ENCODE results near the gene PTGR2. TPM values are rescaled to one million over a fixed set of nuclear protein-coding genes. Genes with fewer than 3 reads are reported as not detected.

The PTGR2 gene
- 10 to 100 TPM in 1 of 4 donors, 1 to 10 TPM in 3; 1.8 to 10.7 (median 6.2) TPM for total RNA-seq

- H3K4me1 ChIP-seq, result peaks cover 4 to 36% (median 13%) of the 10 kb centered on the region in 3 donors
- 2 to 5% methylated on average over 16 to 26 of the region's 51 CpGs for WGBS, 2 donors
- H3K27ac ChIP-seq, result peak within 1 kb of the TSS; percentile 89 to 95 (median 93)
- H3K9me3 ChIP-seq, result no peaks in the 10 kb centered on the region
- peak within 1 kb of the TSS; percentile 43 to 70 (median 56) for H3K4me3 ChIP-seq
- DNase-seq, result peak; percentile 38
- no peaks in the 10 kb centered on the region for H3K27me3 ChIP-seq
- intact Hi-C loops (cut with DNase I), result no loop called here
- TF ChIP-seq, protein P1, sequence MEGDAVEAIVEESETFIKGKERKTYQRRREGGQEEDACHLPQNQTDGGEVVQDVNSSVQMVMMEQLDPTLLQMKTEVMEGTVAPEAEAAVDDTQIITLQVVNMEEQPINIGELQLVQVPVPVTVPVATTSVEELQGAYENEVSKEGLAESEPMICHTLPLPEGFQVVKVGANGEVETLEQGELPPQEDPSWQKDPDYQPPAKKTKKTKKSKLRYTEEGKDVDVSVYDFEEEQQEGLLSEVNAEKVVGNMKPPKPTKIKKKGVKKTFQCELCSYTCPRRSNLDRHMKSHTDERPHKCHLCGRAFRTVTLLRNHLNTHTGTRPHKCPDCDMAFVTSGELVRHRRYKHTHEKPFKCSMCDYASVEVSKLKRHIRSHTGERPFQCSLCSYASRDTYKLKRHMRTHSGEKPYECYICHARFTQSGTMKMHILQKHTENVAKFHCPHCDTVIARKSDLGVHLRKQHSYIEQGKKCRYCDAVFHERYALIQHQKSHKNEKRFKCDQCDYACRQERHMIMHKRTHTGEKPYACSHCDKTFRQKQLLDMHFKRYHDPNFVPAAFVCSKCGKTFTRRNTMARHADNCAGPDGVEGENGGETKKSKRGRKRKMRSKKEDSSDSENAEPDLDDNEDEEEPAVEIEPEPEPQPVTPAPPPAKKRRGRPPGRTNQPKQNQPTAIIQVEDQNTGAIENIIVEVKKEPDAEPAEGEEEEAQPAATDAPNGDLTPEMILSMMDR (IDR thresholded peaks at IDR 0.05), result peak in 4 of 6 experiments; percentile 9 to 41 (median 26)
- TF ChIP-seq POLR2A (IDR thresholded peaks at IDR 0.05), result peak in 3 of 4 donors; percentile 16 to 87 (median 79)
- no peaks in the 10 kb centered on the region for H3K36me3 ChIP-seq
Measured at GRCh38 chr14:73851567-73852382, at the start of gene PTGR2. PTGR2 (plus strand) TSS chr14:73851831; CDS start chr14:73858863, 7,032 bp downstream.

DNA sequence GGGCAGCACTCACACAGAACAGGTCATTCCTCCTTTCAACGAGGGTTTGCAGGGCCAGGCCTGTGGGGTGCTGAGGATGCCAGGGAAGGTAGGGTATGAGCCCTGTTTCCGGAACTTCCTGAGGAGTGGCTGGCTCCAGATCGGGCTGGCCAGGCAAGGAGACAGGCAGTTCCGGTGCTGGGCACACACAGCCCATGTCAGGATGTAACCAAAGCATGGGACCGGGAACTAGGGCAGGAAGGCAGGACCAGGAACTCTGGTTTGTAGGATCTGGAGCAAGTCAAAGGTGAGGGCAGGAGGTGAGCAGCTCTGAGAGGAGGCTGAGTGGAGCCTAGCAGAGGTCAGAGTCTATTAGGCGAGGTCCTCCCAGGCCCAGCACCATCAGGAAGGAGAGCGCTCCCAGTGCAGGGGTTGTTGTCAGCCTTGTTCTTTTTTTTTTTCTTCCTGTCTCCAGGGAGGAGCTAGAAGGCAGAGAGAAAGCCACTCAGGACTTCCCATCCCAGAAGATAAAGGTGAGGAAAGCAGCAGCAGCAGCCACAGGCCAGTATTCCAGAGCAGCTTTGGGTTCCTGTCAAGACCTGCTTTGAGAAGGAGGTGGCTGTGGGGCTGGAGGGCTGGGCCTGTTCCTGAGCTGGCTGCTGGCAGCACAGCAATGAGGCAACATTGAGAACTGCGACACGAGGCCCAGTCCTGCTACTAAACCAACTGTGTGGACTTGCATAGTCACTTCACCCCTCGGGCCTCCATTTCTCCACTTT lies 49.0 kb upstream of the PTGR2 start:
- intact Hi-C loops (cut with DNase I), result no loop called here
- no peaks in the 10 kb centered on the region for H3K27me3 ChIP-seq
- DNase-seq, result no peak

DNA sequence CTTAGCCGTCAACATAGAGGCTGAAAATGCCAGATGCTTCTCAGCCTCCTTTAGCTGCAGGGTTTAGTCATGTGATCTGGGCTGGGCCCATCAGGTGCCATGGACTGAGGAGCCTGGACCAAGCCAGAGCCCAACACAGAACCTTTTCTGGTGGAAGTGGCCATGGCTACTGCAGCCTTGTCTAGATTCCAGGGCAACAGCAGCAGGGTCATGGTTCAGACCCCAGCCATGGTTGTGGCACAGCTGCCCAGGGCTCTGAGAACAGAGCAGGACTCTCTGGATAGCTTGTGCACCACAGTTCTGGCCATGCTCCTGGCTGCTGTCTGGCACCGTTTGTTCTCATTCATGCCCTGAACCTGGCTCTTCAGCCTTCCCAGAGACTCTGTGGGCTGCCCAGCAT lies 47.0 kb upstream of the PTGR2 start:
- DNase-seq, result no peak
- H3K4me1 ChIP-seq, result peaks cover 5 to 55% (median 17%) of the 10 kb centered on the region in 3 donors
- no peaks in the 10 kb centered on the region for H3K9me3 ChIP-seq
- no peak overlapping the region for H3K4me3 ChIP-seq
- H3K36me3 ChIP-seq, result peaks cover 0 to 5% (median 0%) of the 10 kb centered on the region in 3 donors
- 72 to 84% methylated on average over 2 of the region's 2 CpGs for WGBS, 2 donors
- intact Hi-C loops (cut with DNase I), result no loop called here
- TF ChIP-seq POLR2A (IDR thresholded peaks at IDR 0.05), result no peak
- TF ChIP-seq, protein P1 (IDR thresholded peaks at IDR 0.05), result no peak
- peak overlapping the region in 2 of 4 donors; percentile 77 to 81 for H3K27ac ChIP-seq
- H3K27me3 ChIP-seq, result no peaks in the 10 kb centered on the region

More for the DNA sequence above, 49.0 kb upstream of the PTGR2 start:
- H3K36me3 ChIP-seq, result peaks cover 0 to 5% (median 0%) of the 10 kb centered on the region in 3 donors
- TF ChIP-seq POLR2A (IDR thresholded peaks at IDR 0.05), result no peak
- TF ChIP-seq, protein P1 (IDR thresholded peaks at IDR 0.05), result no peak
- H3K9me3 ChIP-seq, result no peaks in the 10 kb centered on the region
- peaks cover 5 to 67% (median 18%) of the 10 kb centered on the region in 3 donors for H3K4me1 ChIP-seq
- WGBS, 2 donors, result 30 to 46% methylated on average over 3 to 8 of the region's 10 CpGs
- H3K27ac ChIP-seq, result peak overlapping the region; percentile 84 to 92 (median 90)
- no peak overlapping the region for H3K4me3 ChIP-seq

GRCh38 chr14:73807457-73807856 lies 44.2 kb upstream of the PTGR2 start:
- Histone ChIP-seq H3K27me3 (no peaks in the 10 kb centered on the region), H3K27ac (no peak overlapping the region), H3K36me3 (no peaks in the 10 kb centered on the region), H3K9me3 (no peaks in the 10 kb centered on the region), H3K4me1 (peaks cover 5 to 34% (median 8%) of the 10 kb centered on the region in 3 donors), H3K4me3 (no peak overlapping the region)
- no peak for DNase-seq
- TF ChIP-seq, protein P1 (IDR thresholded peaks at IDR 0.05), result no peak
- TF ChIP-seq POLR2A (IDR thresholded peaks at IDR 0.05), result no peak
- WGBS, 2 donors, result 100% methylated on average over 1 of the region's 1 CpG
- intact Hi-C loops (cut with DNase I), result no loop called here
